Measurements from ENCODE around the gene PRKCZ. TPM values are rescaled to one million over a fixed set of nuclear protein-coding genes. Genes with fewer than 3 reads are reported as not detected.
"Not testable (repeated sequence)": the region's sequence is repeated elsewhere in the genome, so short reads cannot be mapped to it uniquely, and the experiment has no call there.

The PRKCZ gene
- total and polyA plus RNA-seq, 7 experiments from 2014 or later: 3.6 to 29.6 (median 24.0) TPM

- peaks cover 0 to 14% (median 9%) of the 10 kb centered on the region in 7 donors for H3K4me1 Mint-ChIP-seq
- Histone ChIP-seq H3K4me1 (ENCODE audit: control insufficient read depth in 2 of 2, insufficient read depth in 2 of 2, low read length in 2 of 2) (no peaks in the 10 kb centered on the region), H3K9me3 (ENCODE audit: control insufficient read depth in 2 of 3, low read length in 3 of 3) (no peaks in the 10 kb centered on the region), H3K36me3 (ENCODE audit: control insufficient read depth in 2 of 3, insufficient read depth in 3 of 3, low read length in 3 of 3) (peaks cover 0 to under 1% (median 0%) of the 10 kb centered on the region in 3 experiments), H3K27me3 (ENCODE audit: control insufficient read depth in 2 of 2, insufficient read depth in 2 of 2, low read length in 2 of 2) (no peaks in the 10 kb centered on the region), H3K4me3 (ENCODE audit: low read length) (no peak overlapping the region), H3K27ac (ENCODE audit: low read depth, low read length) (no peak overlapping the region)
- ChIA-PET CTCF (no interaction called here), POLR2A (no interaction called here)
- H3K4me3 Mint-ChIP-seq: no peak overlapping the region
- no peaks in the 10 kb centered on the region for H3K9me3 Mint-ChIP-seq
- H3K36me3 Mint-ChIP-seq: peaks cover 0 to 11% (median 0%) of the 10 kb centered on the region in 5 donors
- ATAC-seq: no peak
- intact Hi-C loops (cut with micrococcal nuclease): no loop called here
- no peak overlapping the region for H3K27ac Mint-ChIP-seq
- no peak for DNase-seq
- no peaks in the 10 kb centered on the region for H3K27me3 Mint-ChIP-seq
These were observed 61.4 kb downstream of the PRKCZ start for GRCh38 chr1:2111674-2112035.

DNA sequence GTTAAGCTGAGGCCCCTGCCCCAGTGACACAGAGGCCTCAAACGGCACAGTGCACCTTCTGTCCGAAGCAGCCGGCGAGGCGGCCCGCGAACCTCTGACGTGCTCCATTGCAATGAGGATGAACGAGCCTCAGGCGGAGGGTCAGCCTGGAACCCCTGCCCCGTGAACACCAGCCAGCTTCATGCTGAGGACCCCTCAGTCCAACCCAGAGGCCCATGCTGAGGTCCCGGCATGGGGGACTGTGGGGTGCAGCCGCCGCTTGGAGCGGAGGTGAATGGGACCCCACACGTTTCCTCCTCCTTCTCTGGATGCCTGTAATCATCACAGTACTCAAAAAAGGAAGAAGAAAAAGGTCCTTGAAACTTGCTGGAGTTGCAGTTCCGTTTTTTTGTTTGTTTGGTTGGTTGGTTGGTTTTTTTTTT, 62.1 kb downstream of the PRKCZ start:
- Mint-ChIP-seq H3K27ac (no peak overlapping the region), H3K36me3 (peaks cover 0 to 5% (median 0%) of the 10 kb centered on the region in 5 donors), H3K27me3 (no peaks in the 10 kb centered on the region), H3K4me3 (no peak overlapping the region), H3K9me3 (no peaks in the 10 kb centered on the region), H3K4me1 (peaks cover 0 to 15% (median 10%) of the 10 kb centered on the region in 7 donors)
- DNase-seq (no peak), ATAC-seq (peak; percentile 66)
- H3K9me3 ChIP-seq (ENCODE audit: control insufficient read depth in 2 of 3, low read length in 3 of 3): no peaks in the 10 kb centered on the region
- no peak overlapping the region for H3K4me3 ChIP-seq (ENCODE audit: low read length)
- no peaks in the 10 kb centered on the region for H3K4me1 ChIP-seq (ENCODE audit: control insufficient read depth in 2 of 2, insufficient read depth in 2 of 2, low read length in 2 of 2)
- intact Hi-C loops (cut with micrococcal nuclease): no loop called here
- CTCF ChIA-PET: no interaction called here
- H3K36me3 ChIP-seq (ENCODE audit: control insufficient read depth in 2 of 3, insufficient read depth in 3 of 3, low read length in 3 of 3): no peaks in the 10 kb centered on the region
- no peak overlapping the region for H3K27ac ChIP-seq (ENCODE audit: low read depth, low read length)
- no peaks in the 10 kb centered on the region for H3K27me3 ChIP-seq (ENCODE audit: control insufficient read depth in 2 of 2, insufficient read depth in 2 of 2, low read length in 2 of 2)
- POLR2A ChIA-PET: no interaction called here

- no peaks in the 10 kb centered on the region for H3K9me3 ChIP-seq (ENCODE audit: control insufficient read depth in 2 of 3, low read length in 3 of 3)
- ChIA-PET POLR2A (no interaction called here), CTCF (no interaction called here)
- no peaks in the 10 kb centered on the region for H3K4me1 ChIP-seq (ENCODE audit: control insufficient read depth in 2 of 2, insufficient read depth in 2 of 2, low read length in 2 of 2)
- H3K27me3 ChIP-seq (ENCODE audit: control insufficient read depth in 2 of 2, insufficient read depth in 2 of 2, low read length in 2 of 2): no peaks in the 10 kb centered on the region
- peaks cover 0 to 12% (median 0%) of the 10 kb centered on the region in 5 donors for H3K36me3 Mint-ChIP-seq
- H3K4me1 Mint-ChIP-seq: peaks cover 0 to 15% (median 10%) of the 10 kb centered on the region in 7 donors
- H3K27ac ChIP-seq (ENCODE audit: low read depth, low read length): no peak overlapping the region
- no peak for ATAC-seq
- peaks cover 0 to 1% (median 0%) of the 10 kb centered on the region in 5 donors for H3K27me3 Mint-ChIP-seq
- no peak overlapping the region for H3K4me3 ChIP-seq (ENCODE audit: low read length)
- no peak overlapping the region for H3K27ac Mint-ChIP-seq
- no peaks in the 10 kb centered on the region for H3K36me3 ChIP-seq (ENCODE audit: control insufficient read depth in 2 of 3, insufficient read depth in 3 of 3, low read length in 3 of 3)
- peaks cover 0 to 3% (median 0%) of the 10 kb centered on the region in 11 donors for H3K9me3 Mint-ChIP-seq
- no peak for DNase-seq
- intact Hi-C loops (cut with micrococcal nuclease): no loop called here
- H3K4me3 Mint-ChIP-seq: no peak overlapping the region
These were observed 63.5 kb downstream of the PRKCZ start for GRCh38 chr1:2113620-2114135.

DNA sequence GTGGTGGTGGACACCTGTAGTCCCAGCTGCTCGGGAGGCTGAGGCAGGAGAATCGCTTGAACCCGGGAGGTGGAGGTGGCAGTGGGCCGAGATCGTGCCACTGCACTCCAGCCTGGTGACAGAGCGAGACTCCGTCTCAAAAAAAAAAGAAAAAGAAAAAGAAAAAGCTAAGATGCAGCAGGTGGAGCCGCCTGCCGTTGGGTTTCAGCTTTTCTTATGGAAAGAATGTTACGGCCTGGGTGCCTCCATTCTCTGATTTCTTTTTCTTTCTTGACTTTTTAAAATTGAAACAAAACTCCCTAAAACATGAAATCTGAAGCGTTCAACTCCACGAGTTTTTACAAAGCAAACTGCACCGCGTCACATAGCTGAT, 64.4 kb downstream of the PRKCZ start:
- H3K9me3 ChIP-seq (ENCODE audit: control insufficient read depth in 2 of 3, low read length in 3 of 3); H3K9me3 Mint-ChIP-seq; H3K36me3 ChIP-seq (ENCODE audit: control insufficient read depth in 2 of 3, insufficient read depth in 3 of 3, low read length in 3 of 3); H3K27ac Mint-ChIP-seq; DNase-seq; H3K4me3 ChIP-seq (ENCODE audit: low read length); H3K4me1 ChIP-seq (ENCODE audit: control insufficient read depth in 2 of 2, insufficient read depth in 2 of 2, low read length in 2 of 2); CTCF ChIA-PET; H3K27ac ChIP-seq (ENCODE audit: low read depth, low read length); H3K4me3 Mint-ChIP-seq; intact Hi-C loops (cut with micrococcal nuclease); H3K27me3 ChIP-seq (ENCODE audit: control insufficient read depth in 2 of 2, insufficient read depth in 2 of 2, low read length in 2 of 2); ATAC-seq; H3K27me3 Mint-ChIP-seq: not testable (repeated sequence)
- POLR2A ChIA-PET: interaction anchor here (0.6 to 0.7 kb wide), 3 partner anchors 48 to 207 kb away, joined by 3 read pairs; no protein-coding TSS in a partner anchor
- H3K4me1 Mint-ChIP-seq: peaks cover 0 to 15% (median 10%) of the 10 kb centered on the region in 7 donors
- H3K36me3 Mint-ChIP-seq: peaks cover 0 to 15% (median 3%) of the 10 kb centered on the region in 5 donors

DNA sequence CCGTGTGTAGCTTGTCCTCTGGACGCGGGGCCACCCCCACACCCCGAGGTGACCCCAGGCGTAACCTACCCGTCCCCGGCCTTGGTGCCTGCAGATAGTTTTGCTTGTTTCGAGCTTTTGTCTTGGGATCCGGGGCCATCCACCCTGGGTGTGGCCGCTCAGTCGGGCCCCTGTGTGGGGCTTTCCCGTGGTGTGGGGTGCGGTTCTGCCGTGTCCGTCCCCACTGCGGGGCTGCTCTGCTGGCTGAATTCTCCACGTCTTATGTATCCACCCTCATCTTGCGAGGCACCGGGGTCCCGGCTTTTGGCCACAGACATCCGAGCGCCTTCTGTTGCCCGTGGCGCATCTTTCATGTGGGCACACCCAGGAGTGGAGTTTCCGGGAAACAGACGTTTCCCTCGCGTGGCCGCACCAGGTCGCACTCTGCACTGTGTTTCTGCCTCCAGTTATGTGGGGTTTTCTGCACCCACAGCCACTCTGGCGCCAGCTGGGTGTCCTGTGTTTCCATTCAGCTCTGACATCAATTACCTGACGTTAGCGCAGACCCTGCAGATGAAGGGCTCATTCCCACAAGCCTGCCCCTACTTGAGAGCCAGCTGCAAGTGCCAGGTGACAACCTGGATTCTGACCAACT, 64.9 kb downstream of the PRKCZ start:
- no peaks in the 10 kb centered on the region for H3K36me3 ChIP-seq (ENCODE audit: control insufficient read depth in 2 of 3, insufficient read depth in 3 of 3, low read length in 3 of 3)
- no peak overlapping the region for H3K27ac ChIP-seq (ENCODE audit: low read depth, low read length)
- ChIA-PET POLR2A (no interaction called here), CTCF (interaction anchor here (1.2 kb wide), 1 partner anchor 25 kb away, joined by 5 read pairs; no protein-coding TSS in a partner anchor)
- peak overlapping the region in 2 of 9 donors; percentile 47 to 62 for H3K27ac Mint-ChIP-seq
- peaks cover 0 to 11% (median 0%) of the 10 kb centered on the region in 11 donors for H3K9me3 Mint-ChIP-seq
- no peaks in the 10 kb centered on the region for H3K9me3 ChIP-seq (ENCODE audit: control insufficient read depth in 2 of 3, low read length in 3 of 3)
- DNase-seq: peak in 1 of 9 donors; percentile 9
- peaks cover 0 to 18% (median 3%) of the 10 kb centered on the region in 5 donors for H3K36me3 Mint-ChIP-seq
- intact Hi-C loops (cut with micrococcal nuclease): no loop called here
- ATAC-seq: peak; percentile 26
- H3K27me3 Mint-ChIP-seq: peaks cover 0 to 1% (median 0%) of the 10 kb centered on the region in 5 donors
- H3K4me1 Mint-ChIP-seq: peaks cover 0 to 15% (median 10%) of the 10 kb centered on the region in 7 donors
- H3K4me1 ChIP-seq (ENCODE audit: control insufficient read depth in 2 of 2, insufficient read depth in 2 of 2, low read length in 2 of 2): no peaks in the 10 kb centered on the region
- no peaks in the 10 kb centered on the region for H3K27me3 ChIP-seq (ENCODE audit: control insufficient read depth in 2 of 2, insufficient read depth in 2 of 2, low read length in 2 of 2)
- no peak overlapping the region for H3K4me3 ChIP-seq (ENCODE audit: low read length)
- peak overlapping the region in 2 of 10 donors; percentile 23 to 35 for H3K4me3 Mint-ChIP-seq

DNA sequence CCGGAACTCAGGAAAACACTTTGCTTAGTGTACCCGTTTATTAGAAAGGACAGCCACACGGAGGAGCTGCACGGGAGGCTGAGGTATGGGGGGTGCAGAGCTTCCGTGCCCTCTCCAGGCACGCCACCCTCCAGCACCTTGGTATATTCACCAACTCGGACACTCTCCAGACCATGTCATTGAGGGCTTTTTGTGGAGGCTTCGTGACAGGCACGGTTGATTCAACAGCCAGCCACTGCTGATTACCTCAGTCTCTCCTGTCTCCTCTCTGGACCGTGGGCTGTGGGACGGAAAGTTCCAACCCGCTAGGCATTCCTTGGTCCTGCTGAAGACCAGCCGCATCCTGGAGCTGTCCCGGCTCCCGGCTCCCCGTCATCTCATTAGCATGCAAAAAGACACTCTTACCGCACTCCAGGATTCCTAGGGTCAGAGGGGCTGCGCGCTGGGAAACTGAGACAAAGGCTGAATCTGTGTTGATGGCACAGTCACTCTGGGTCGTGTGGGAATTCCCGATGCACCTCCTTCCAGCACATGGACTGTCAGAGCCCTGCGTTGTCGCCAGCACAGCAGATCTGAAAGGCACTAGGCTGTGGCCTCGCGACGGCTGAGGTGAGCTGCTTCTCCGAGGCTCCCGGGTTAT, 65.6 kb downstream of the PRKCZ start:
- H3K36me3 Mint-ChIP-seq: peaks cover 0 to 23% (median 8%) of the 10 kb centered on the region in 5 donors
- H3K4me3 Mint-ChIP-seq: no peak overlapping the region
- peaks cover 0 to 15% (median 10%) of the 10 kb centered on the region in 7 donors for H3K4me1 Mint-ChIP-seq
- DNase-seq: peak in 1 of 9 donors; percentile 5
- POLR2A ChIA-PET: no interaction called here
- no peak for ATAC-seq
- peaks cover 0 to 1% (median 0%) of the 10 kb centered on the region in 5 donors for H3K27me3 Mint-ChIP-seq
- CTCF ChIA-PET: interaction anchor here (1.2 kb wide), 1 partner anchor 24 kb away, joined by 5 read pairs; no protein-coding TSS in a partner anchor
- H3K4me1 ChIP-seq (ENCODE audit: control insufficient read depth in 2 of 2, insufficient read depth in 2 of 2, low read length in 2 of 2): no peaks in the 10 kb centered on the region
- no peak overlapping the region for H3K4me3 ChIP-seq (ENCODE audit: low read length)
- peak overlapping the region in 1 of 9 donors; percentile 47 for H3K27ac Mint-ChIP-seq
- no peak overlapping the region for H3K27ac ChIP-seq (ENCODE audit: low read depth, low read length)
- H3K9me3 Mint-ChIP-seq: peaks cover 0 to 11% (median 0%) of the 10 kb centered on the region in 11 donors
- intact Hi-C loops (cut with micrococcal nuclease): no loop called here
- H3K27me3 ChIP-seq (ENCODE audit: control insufficient read depth in 2 of 2, insufficient read depth in 2 of 2, low read length in 2 of 2): no peaks in the 10 kb centered on the region
- no peaks in the 10 kb centered on the region for H3K9me3 ChIP-seq (ENCODE audit: control insufficient read depth in 2 of 3, low read length in 3 of 3)
- no peaks in the 10 kb centered on the region for H3K36me3 ChIP-seq (ENCODE audit: control insufficient read depth in 2 of 3, insufficient read depth in 3 of 3, low read length in 3 of 3)
